HG02763 (cell line): ENCODE data around the gene UNC5CL.

Experiments used
- ATAC-seq: cut with Tn5 transposase; IDR thresholded peaks from one replicate; pipeline ENCODE4 v1.9.1; 2021; ENCODE audit warnings: mild to moderate bottlenecking, moderate library complexity; ENCODE audit not compliant: unreplicated experiment

Gene UNC5CL, protein sequence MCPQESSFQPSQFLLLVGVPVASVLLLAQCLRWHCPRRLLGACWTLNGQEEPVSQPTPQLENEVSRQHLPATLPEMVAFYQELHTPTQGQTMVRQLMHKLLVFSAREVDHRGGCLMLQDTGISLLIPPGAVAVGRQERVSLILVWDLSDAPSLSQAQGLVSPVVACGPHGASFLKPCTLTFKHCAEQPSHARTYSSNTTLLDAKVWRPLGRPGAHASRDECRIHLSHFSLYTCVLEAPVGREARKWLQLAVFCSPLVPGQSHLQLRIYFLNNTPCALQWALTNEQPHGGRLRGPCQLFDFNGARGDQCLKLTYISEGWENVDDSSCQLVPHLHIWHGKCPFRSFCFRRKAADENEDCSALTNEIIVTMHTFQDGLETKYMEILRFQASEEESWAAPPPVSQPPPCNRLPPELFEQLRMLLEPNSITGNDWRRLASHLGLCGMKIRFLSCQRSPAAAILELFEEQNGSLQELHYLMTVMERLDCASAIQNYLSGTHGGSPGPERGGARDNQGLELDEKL

DNA sequence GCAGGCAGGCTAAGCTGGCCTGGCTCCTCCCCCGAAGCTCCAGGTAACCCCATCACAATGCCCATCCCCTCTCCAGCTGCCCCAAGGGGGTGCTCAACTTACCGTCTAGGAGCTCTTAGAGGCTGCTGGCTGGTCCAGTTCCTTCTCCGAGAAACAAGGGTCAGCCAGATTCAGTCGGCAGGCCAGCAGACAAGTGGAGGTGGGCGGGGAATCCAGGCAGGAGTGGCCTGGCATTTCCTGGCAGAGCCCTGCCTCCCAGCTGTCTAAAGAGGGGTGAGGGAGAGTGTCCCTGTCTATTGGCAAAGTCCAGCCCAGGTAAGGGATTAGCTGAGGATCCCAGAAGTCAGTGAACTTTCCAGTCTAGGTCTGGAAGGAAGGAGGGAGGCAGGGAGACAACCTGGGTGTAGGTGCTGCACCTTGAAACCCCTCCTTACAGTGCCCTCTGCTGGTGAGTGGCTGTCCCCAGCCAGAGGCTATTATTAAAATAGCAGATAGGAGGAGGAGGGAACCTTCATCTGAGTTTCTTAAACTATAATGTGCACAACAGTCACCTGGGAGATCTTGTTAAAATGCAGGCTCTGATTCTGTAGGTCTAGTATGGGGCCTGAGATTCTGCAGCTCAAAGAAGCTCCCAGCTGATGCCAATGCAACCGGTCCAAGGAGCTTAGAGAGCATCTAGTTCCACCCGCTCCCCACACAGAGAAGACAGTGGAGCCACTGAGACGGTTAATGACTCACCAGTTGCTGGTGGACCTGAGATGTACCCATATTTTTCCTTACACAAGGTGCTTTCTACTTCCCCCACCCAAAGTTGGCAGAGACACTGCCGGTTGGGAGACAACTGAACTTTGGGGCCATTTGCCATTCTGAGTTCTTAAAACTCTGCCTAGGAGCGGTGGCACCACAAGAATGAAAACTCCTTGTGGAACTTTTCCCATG lies at the start of gene UNC5CL:
Gene UNC5CL (minus strand): TSS at position 162 of the 939 bp plus-strand sequence. CDS start 4,147 bp downstream, outside the sequence.
- ATAC-seq: no peak

- ATAC-seq: no peak
Observed at GRCh38 chr6:41088451-41088850, 49.4 kb upstream of the UNC5CL start.

DNA sequence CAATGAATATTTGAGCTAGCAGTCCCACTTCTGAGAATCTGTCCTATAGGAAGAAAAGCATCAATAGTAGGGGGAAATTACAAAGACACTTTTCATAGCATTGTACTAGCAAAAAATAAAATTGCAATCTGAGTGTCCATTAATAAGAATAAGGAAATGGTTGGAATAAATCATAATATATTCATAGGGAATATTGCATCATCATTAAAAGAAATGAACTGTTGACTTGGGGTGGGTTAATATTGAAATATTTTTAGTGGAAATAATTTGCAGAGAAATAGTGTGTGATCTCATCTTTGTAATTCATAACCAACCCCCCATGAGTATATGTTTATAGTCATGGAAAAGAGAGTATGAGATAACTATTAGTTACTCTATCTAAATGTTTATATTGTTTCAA lies 46.2 kb upstream of the UNC5CL start:
- ATAC-seq: no peak

GRCh38 chr6:41083072-41083471 lies 44.1 kb upstream of the UNC5CL start:
- no peak for ATAC-seq

- ATAC-seq: no peak
Observed at GRCh38 chr6:41080621-41081020, 41.6 kb upstream of the UNC5CL start.

GRCh38 chr6:41079080-41079479 lies 40.1 kb upstream of the UNC5CL start:
- no peak for ATAC-seq

DNA sequence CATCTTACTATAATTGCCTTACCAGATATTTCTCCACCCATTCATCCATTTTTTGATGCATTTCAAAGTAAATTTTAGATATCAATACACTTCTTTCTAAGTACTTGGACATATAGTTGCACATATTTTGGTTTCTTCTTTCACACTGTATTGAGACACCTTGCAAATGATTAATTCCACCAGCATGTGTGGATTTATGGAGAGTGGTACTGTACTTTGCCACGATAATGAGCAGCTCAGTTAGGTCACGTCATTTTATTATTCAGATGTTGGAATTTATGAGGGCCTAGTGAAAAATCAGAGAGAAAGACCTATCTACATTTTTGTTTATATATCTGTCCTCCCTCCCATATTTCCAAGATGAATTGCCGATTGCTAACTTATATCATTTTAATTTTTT lies 39.1 kb upstream of the UNC5CL start:
- ATAC-seq: no peak

- no peak for ATAC-seq
Observed at GRCh38 chr6:41077536-41077935, 38.5 kb upstream of the UNC5CL start.

- no peak for ATAC-seq
Observed at GRCh38 chr6:41075651-41076626, 36.9 kb upstream of the UNC5CL start.

DNA sequence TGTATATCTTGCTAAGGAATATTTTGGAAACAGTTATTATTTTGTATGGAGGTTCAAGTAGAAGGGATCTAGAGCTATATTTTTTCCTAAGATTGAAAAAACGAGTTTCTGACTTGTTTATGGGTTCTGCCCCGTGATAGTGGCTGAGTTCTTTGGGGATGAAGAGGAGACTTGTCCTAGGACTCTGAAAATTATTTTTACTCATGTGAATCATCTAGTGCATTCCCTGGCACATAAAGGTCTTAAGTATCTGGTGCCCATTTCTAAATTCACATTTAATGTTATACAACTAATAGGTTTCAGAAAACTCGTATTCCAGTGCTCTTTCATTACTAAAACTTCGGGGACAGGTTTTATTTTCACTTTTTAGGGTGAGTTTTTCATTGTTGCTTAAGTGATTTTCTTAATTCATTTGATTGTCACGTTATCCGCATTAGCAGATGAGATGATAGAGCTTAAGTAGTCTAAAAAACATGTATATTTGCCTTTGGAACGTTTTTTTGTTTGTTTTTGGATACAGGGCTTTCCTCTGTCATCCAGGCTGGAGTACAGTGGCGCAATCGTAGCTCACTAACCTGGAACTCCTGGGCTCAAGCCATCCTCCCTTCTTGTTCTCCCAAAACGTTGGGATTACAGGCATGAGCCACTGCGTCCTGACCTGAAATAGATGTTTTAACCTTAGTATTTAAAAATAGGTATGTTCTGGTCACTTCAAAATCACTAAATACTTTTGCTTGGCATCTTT lies 35.8 kb upstream of the UNC5CL start:
- ATAC-seq: no peak

DNA sequence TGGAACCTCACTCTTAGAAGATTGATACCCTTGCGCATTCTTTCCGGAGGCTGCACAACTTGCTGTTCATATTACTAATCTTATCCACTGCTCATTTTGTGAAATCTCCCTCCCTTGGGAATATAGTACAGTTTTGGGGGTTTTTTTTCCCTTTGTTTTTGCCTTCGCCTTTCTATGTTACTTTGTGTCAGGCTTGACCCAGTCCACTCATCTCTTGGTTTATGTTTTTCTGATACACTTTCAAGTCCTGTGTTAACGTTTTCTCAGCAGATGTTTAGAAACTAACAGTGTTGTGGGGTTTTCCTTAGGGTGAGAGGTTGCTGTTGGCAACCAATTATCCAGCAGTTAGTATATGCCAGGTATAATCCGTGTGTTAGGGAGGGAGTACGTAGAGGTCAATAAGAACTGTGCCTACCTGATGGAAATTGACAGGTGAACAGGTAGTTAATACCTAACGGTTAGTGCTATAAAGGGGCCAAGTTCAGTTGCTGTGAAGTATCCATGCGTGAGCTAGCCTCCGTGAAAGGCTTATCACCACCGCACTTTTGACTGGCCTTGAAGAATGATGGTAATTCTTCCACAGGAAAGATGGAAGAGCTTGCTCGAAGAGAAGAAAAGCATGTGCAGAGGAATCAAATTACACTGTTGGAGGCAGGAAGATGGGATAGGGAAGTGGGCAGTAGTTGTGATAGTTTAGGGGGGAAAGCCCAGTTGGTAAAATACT lies 35.1 kb upstream of the UNC5CL start:
- no peak for ATAC-seq

- ATAC-seq: peak; percentile 25
Observed at GRCh38 chr6:41073203-41073967, 34.4 kb upstream of the UNC5CL start.

GRCh38 chr6:41072836-41073202 lies 33.8 kb upstream of the UNC5CL start, which contains the start of gene NFYA:
Gene NFYA (plus strand): TSS chr6:41072974. CDS start chr6:41079090, 6,116 bp downstream.
- ATAC-seq: peak; percentile 57

DNA sequence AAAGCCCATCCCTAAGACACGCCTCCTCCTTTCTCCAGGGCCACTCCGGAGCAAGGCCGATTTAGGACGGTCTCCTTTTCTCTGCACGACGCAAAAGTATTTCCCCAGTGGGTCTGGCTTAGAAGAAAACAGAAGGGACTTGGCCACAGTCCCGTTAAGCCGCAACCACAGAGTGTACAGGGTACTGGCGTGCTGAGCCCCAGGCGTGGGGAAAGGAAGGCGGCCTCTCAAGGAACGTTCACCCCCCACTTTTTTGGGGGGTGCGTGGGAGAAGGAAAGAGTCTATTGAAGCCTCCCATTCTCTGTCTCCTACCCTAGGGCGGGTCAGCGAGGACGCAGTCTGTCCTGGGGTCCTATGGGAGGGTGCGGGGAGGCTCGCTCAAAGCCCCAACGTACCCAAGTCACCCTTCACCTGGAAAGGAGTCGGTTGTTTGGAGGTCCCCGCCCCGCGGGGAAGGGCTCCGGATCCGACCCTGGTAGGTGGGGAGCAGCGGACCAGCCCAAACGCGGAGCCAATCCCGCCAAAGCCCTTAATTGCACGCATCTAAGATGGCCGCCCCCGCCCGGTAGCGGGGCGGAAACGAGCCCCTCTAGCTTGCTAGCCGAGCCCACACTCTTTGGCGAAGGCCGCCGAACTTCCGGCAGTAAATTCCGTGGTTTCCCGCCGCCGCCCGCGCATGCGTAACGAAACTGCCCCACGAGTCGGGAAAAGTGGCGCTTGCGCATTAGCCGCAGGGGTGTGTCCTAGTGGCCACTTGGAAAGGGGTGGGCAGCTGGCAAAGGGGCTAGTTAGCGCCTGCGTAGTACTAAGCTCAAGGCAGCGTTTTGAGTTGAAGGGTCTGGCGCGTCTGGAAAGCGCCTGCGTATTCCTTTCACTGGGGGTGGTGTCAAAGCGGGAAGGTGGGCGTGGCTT lies 33.2 kb upstream of the UNC5CL start, which contains the start of gene OARD1:
Gene OARD1 (minus strand): TSS at position 434 of the 913 bp plus-strand sequence. CDS start 722 bp downstream, outside the sequence.
- peak; percentile 55 for ATAC-seq

DNA sequence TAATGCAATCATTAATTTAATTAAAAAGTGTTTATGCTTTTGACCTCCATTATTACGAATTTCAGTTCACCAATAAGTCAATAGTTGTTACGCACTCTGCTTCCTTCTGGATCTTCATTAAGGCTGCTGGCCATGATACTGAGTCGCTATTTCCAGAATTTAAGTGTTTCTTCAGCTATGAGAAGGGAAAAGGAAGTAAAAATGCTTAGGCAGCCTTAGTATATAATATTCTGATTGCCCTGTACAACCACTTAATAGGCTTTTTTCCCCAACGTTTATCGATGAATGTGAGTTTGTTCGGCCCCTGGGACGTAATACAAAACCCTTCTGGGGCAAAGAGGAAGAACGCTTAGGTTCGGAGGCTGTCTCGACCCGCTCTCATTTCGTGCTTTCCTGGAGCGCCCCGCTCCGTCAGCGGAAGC lies 32.5 kb upstream of the UNC5CL start:
- no peak for ATAC-seq

GRCh38 chr6:41066867-41067304 lies 27.9 kb upstream of the UNC5CL start:
- ATAC-seq: no peak

DNA sequence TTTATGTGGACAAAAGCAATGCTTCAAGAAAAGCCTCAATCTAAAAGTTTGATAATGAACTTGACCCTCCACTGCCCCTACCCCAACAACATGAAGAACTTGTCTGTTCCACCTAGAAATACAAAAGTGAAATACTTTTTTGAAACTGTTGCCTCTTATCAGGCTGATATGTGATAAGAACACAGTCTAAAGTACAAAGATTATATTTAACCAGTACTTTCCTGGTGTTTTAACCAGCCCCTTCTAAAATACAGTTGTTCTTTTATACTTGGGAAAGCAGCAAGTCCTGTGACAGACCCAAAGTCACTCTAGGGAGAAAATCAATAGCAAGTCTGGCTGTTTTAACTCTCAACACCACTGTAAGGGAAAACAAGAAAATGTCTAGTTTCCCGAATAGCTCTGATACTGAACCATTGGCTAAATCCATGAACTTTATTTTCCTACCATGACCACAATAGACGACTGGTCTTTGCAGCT lies 26.6 kb upstream of the UNC5CL start:
- ATAC-seq: no peak
